Measurements from ENCODE around the gene PTCH1. TPM values are rescaled to one million over a fixed set of nuclear protein-coding genes. Genes with fewer than 3 reads are reported as not detected.

PTCH1 gene
- total and polyA plus RNA-seq, 10 of the 15 experiments (the other 5 are each of a cell fraction or from before 2014, with no cell fraction given): 0.16 to 6.1 (median 2.6) TPM

- TF ChIP-seq MTA2 (IDR thresholded peaks at IDR 0.05; ENCODE audit: low read depth) (no peak), SMAD1 (IDR thresholded peaks at IDR 0.05; ENCODE audit: low read depth, partially characterized antibody) (no peak), E4F1 (IDR thresholded peaks at IDR 0.05; ENCODE audit: borderline replicate concordance, partially characterized antibody) (no peak), E2F8 (IDR thresholded peaks at IDR 0.05; ENCODE audit: low read depth, partially characterized antibody) (no peak), SMAD5 (IDR thresholded peaks at IDR 0.05; ENCODE audit: low read depth) (no peak), SUPT20H (IDR thresholded peaks at IDR 0.05; ENCODE audit: borderline replicate concordance, control insufficient read depth, low read depth, low read length) (no peak), YBX1 (IDR thresholded peaks at IDR 0.05) (no peak), PAX8 (IDR thresholded peaks at IDR 0.05) (no peak), ZNF24 (IDR thresholded peaks at IDR 0.05) (no peak), ZBED1 (IDR thresholded peaks at IDR 0.05; ENCODE audit: borderline replicate concordance) (no peak), SREBF1 (IDR thresholded peaks at IDR 0.05; ENCODE audit: low read length) (no peak), RFX5 (IDR thresholded peaks at IDR 0.05; ENCODE audit: low read depth, low read length) (no peak), SREBF2 (IDR thresholded peaks at IDR 0.05; ENCODE audit: low read length) (no peak), DPF2 (IDR thresholded peaks at IDR 0.05) (peak; percentile 68), ZBTB4 (CRISPR knock-in tag; IDR thresholded peaks at IDR 0.05) (no peak), SUZ12 (IDR thresholded peaks at IDR 0.05; ENCODE audit: unreplicated experiment) (no peak), FOXM1 (IDR thresholded peaks at IDR 0.05; ENCODE audit: low read depth, low read length) (no peak), ZNF384 (IDR thresholded peaks at IDR 0.05; ENCODE audit: borderline replicate concordance, low read depth, low read length) (0 out of 2 replicates have a peak, but pooled peaks have one; percentile 88), IRF5 (IDR thresholded peaks at IDR 0.05; ENCODE audit: borderline replicate concordance) (no peak)
These were observed 5.8 kb downstream of the PTCH1 start (continued) for GRCh38 chr9:95510709-95511615.

Data from GM12878 (cell line).